ENCODE data around the gene SAFB2.

- TF ChIP-seq, protein P1, sequence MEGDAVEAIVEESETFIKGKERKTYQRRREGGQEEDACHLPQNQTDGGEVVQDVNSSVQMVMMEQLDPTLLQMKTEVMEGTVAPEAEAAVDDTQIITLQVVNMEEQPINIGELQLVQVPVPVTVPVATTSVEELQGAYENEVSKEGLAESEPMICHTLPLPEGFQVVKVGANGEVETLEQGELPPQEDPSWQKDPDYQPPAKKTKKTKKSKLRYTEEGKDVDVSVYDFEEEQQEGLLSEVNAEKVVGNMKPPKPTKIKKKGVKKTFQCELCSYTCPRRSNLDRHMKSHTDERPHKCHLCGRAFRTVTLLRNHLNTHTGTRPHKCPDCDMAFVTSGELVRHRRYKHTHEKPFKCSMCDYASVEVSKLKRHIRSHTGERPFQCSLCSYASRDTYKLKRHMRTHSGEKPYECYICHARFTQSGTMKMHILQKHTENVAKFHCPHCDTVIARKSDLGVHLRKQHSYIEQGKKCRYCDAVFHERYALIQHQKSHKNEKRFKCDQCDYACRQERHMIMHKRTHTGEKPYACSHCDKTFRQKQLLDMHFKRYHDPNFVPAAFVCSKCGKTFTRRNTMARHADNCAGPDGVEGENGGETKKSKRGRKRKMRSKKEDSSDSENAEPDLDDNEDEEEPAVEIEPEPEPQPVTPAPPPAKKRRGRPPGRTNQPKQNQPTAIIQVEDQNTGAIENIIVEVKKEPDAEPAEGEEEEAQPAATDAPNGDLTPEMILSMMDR (CRISPR knock-in tag; IDR thresholded peaks at IDR 0.05) = no peak
- TF ChIP-seq SETDB1 (CRISPR knock-in tag; IDR thresholded peaks at IDR 0.05; ENCODE audit: borderline replicate concordance) (no peak), SP2 (CRISPR knock-in tag; IDR thresholded peaks at IDR 0.05) (no peak), HIVEP1 (CRISPR knock-in tag; IDR thresholded peaks at IDR 0.05) (no peak)
- TF ChIP-seq, protein P2, sequence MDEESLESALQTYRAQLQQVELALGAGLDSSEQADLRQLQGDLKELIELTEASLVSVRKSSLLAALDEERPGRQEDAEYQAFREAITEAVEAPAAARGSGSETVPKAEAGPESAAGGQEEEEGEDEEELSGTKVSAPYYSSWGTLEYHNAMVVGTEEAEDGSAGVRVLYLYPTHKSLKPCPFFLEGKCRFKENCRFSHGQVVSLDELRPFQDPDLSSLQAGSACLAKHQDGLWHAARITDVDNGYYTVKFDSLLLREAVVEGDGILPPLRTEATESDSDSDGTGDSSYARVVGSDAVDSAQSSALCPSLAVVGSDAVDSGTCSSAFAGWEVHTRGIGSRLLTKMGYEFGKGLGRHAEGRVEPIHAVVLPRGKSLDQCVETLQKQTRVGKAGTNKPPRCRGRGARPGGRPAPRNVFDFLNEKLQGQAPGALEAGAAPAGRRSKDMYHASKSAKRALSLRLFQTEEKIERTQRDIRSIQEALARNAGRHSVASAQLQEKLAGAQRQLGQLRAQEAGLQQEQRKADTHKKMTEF (CRISPR knock-in tag; IDR thresholded peaks at IDR 0.05) = no peak
- TF ChIP-seq, protein P3, sequence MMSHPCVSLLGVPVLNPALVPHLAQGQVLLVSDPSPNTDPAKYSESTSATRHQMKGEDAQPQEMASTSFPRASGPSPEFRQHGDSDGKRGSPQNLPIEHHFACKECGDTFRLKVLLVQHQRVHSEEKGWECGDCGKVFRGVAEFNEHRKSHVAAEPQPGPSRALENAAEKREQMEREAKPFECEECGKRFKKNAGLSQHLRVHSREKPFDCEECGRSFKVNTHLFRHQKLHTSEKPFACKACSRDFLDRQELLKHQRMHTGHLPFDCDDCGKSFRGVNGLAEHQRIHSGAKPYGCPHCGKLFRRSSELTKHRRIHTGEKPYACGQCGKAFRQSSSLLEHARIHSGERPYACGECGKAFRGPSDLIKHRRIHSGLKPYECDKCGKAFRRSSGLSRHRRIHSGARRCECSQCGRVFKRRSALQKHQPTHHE (CRISPR knock-in tag; IDR thresholded peaks at IDR 0.05; ENCODE audit: borderline replicate concordance) = no peak
Measured at GRCh38 chr19:5663904-5664303, 41.3 kb upstream of the SAFB2 start.
